Epithelial cell of esophagus (primary cell): ENCODE measurements around the gene XG.
A peak's percentile ranks its signal among the peaks of the same experiment; 100 is the strongest.
"Not testable (repeated sequence)": the region's sequence is repeated elsewhere in the genome, so short reads cannot be mapped to it uniquely, and the experiment has no call there.

Experiments used
- DNase-seq: peaks from one replicate; pipeline ENCODE4 v3.0.0; 2010; ENCODE audit warnings: low read depth
- H3K4me3 ChIP-seq: 2 replicates; pipeline ENCODE4 v1.5.1; 2011; ENCODE audit warnings: mild to moderate bottlenecking, low read length, control low read depth
- TF ChIP-seq, protein P1 (sequence below): IDR thresholded peaks from 2 replicates; pipeline ENCODE4 v1.5.1; 2011; ENCODE audit warnings: low read depth, mild to moderate bottlenecking, low read length, control low read depth, inconsistent platforms; ENCODE audit not compliant: insufficient read depth; ENCODE audit errors: missing control alignments

Gene XG

DNA sequence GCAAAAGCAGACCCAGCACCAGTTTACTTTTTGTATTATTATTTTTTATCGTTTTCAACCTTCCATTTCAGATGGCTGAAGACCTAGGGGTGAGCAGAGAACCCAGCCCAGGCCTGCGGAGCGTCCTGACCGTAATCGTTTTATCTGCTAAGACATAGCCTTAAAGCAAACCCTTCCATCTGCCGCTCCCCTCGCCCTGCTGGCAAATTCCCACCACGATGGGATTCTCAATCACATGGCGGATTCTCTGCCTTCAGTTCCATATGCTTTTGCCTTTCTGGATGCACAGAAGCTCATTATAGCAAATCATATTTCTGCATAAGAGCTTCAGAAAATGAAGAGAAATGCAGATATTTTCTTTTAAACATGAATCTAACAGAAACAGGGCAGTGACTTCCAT lies 18.6 kb upstream of the XG start:
- no peak overlapping the region for H3K4me3 ChIP-seq
- no peak for DNase-seq
- TF ChIP-seq, protein P1, sequence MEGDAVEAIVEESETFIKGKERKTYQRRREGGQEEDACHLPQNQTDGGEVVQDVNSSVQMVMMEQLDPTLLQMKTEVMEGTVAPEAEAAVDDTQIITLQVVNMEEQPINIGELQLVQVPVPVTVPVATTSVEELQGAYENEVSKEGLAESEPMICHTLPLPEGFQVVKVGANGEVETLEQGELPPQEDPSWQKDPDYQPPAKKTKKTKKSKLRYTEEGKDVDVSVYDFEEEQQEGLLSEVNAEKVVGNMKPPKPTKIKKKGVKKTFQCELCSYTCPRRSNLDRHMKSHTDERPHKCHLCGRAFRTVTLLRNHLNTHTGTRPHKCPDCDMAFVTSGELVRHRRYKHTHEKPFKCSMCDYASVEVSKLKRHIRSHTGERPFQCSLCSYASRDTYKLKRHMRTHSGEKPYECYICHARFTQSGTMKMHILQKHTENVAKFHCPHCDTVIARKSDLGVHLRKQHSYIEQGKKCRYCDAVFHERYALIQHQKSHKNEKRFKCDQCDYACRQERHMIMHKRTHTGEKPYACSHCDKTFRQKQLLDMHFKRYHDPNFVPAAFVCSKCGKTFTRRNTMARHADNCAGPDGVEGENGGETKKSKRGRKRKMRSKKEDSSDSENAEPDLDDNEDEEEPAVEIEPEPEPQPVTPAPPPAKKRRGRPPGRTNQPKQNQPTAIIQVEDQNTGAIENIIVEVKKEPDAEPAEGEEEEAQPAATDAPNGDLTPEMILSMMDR, result no peak

GRCh38 chrX:2735270-2735669 lies 16.6 kb upstream of the XG start:
- no peak for DNase-seq

GRCh38 chrX:2740672-2741071 lies 11.2 kb upstream of the XG start:
- H3K4me3 ChIP-seq, result no peak overlapping the region
- DNase-seq, result no peak
- TF ChIP-seq, protein P1, result no peak

More at GRCh38 chrX:2735270-2735669, 16.6 kb upstream of the XG start:
- H3K4me3 ChIP-seq, result no peak overlapping the region
- TF ChIP-seq, protein P1, result no peak

DNA sequence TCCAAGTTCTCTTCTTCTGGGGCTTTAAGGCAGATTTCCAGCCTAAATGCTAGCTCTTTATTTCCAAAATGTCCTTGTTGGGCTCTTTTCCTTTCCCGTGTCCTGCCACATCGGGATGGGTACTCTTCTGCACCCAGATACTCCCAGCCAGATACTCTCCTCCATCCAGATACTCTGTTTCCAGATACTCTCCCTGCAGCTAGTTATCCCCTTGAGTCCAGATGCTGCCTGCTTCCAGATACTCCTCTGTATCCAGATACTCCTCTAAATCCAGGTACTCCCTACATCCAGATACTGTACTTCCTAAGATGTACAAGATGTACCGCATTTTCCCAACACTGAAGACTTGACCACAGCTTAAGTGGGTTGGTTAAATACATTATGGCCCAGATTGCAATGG lies 10.5 kb upstream of the XG start:
- no peak for DNase-seq
- no peak overlapping the region for H3K4me3 ChIP-seq
- TF ChIP-seq, protein P1, result no peak

DNA sequence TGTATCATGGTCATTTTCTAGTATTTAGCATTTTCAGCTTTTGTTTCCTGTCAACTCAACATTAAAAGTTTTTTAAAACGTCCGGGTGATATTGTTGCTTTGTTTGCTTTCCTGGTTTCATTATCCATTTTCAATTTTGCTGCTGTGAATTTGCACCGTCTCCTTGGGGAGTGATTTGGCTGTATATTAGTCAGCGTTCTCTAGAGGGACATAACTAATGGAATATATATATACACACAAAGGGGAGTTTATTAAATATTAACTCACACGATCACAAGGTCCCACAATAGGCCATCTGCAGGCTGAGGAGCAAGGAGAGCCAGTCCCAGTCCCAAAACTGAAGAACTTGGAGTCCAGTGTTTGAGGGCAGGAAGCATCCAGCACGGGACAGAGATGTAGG lies 5.6 kb upstream of the XG start:
- not testable (repeated sequence) for DNase-seq, H3K4me3 ChIP-seq

DNA sequence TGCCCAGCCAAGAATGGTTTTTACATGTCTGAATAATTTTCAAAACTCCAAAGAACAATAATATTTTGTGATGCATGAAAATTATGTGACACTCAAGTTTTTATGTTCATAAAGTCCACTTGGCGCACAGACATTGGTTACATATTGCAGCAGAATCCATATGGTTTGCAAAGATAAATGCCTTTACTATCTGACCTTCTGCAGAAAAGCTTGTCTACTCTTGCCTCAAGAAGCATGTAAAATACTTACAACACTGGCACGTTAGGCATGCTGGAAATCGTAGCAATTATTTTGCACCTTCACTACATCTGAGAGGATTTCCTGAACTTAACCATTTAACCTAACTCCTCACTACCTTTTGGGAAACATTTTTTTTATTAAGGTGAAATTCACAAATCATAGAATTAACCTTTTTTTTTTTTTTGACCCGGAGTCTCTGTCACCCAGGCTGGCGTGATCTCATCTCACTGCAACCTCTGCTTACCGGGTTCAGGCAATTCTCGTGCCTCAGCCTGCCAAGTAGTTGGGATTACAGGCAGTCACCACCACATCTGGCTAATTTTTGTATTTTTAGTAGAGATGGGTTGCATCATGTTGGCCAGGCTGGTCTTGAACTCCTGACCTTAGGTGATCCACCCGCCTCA lies 3.5 kb upstream of the XG start:
- peak; percentile 50 for DNase-seq
- H3K4me3 ChIP-seq, result no peak overlapping the region
- TF ChIP-seq, protein P1, result no peak

DNA sequence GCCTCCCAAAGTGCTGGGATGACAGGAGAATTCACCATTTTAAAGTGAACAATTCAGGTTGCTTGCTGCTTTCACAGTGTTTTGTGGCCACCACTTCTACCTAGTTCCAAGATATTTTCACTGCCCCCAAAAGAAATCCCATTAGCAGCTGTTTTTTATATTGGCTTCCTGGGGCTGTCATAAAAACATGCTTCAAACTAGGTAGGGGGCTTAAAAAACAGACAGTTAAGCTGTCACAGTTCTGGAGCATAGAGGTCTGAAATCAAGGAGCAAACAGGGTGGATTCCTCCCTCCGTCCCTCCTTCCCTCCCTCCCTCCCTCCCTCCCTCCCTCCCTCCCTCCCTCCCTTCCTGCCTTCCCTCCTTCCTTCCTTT lies 3.0 kb upstream of the XG start:
- no peak for DNase-seq
- no peak overlapping the region for H3K4me3 ChIP-seq
- TF ChIP-seq, protein P1, result no peak
